T-helper 22 cell (primary cell): ENCODE measurements around the gene GNA12.
"Not testable (repeated sequence)": the region's sequence is repeated elsewhere in the genome, so short reads cannot be mapped to it uniquely, and the experiment has no call there.

Source experiments
- DNase-seq: peaks from one replicate; pipeline ENCODE4 v3.0.0-alpha.2; 2020; ENCODE audit warnings: low read depth

GNA12 gene

GRCh38 chr7:2691011-2691707, 152.9 kb downstream of the GNA12 start:
- no peak for DNase-seq

GRCh38 chr7:2689951-2690705, 154.0 kb downstream of the GNA12 start:
- no peak for DNase-seq

- DNase-seq, result no peak
Measured at GRCh38 chr7:2689343-2689847, 154.7 kb downstream of the GNA12 start.

- DNase-seq, result no peak
Measured at GRCh38 chr7:2688409-2689342, 155.4 kb downstream of the GNA12 start.

- no peak for DNase-seq
Measured at GRCh38 chr7:2687881-2688318, 156.2 kb downstream of the GNA12 start, which contains the start of gene AMZ1. Gene AMZ1, plus strand, starts transcription at chr7:2688202. Its CDS starts 12,250 bp downstream, at chr7:2700452.

- DNase-seq, result no peak
Measured at GRCh38 chr7:2687338-2687869, 156.7 kb downstream of the GNA12 start.

- no peak for DNase-seq
Measured at GRCh38 chr7:2686101-2686500, 158.0 kb downstream of the GNA12 start.

- DNase-seq, result no peak
Measured at GRCh38 chr7:2684501-2684900, 159.6 kb downstream of the GNA12 start.

GRCh38 chr7:2681929-2682799, 161.9 kb downstream of the GNA12 start:
- DNase-seq, result no peak

GRCh38 chr7:2680792-2681490, 163.2 kb downstream of the GNA12 start:
- no peak for DNase-seq

- no peak for DNase-seq
Measured at GRCh38 chr7:2680256-2680655, 163.9 kb downstream of the GNA12 start.

GRCh38 chr7:2679135-2680127, 164.7 kb downstream of the GNA12 start:
- DNase-seq, result not testable (repeated sequence)

- not testable (repeated sequence) for DNase-seq
Measured at GRCh38 chr7:2678454-2678853, 165.7 kb downstream of the GNA12 start.
